SJCRH30 (cell line): ENCODE measurements around the gene IL16. TPM values are rescaled to one million over a fixed set of nuclear protein-coding genes. Genes with fewer than 3 reads are reported as not detected.

ENCODE experiments used
- DNase-seq, 2 experiments: peaks; one replicate each; pipeline ENCODE4 v3.0.0-alpha.2; 2015 to 2020
- H3K27ac ChIP-seq: fragments of 250-450 bp; sonication (Bioruptor Pico); 2 replicates; pipeline ENCODE4 v1.5.1; 2020; ENCODE audit warnings: mild to moderate bottlenecking, moderate library complexity
- H3K27me3 ChIP-seq: fragments of 250-450 bp; sonication (Bioruptor Pico); 2 replicates; pipeline ENCODE4 v1.5.1; 2020; ENCODE audit warnings: mild to moderate bottlenecking, moderate library complexity
- H3K36me3 ChIP-seq: fragments of 250-450 bp; sonication (Bioruptor Pico); 2 replicates; pipeline ENCODE4 v1.5.1; 2020; ENCODE audit warnings: mild to moderate bottlenecking, moderate library complexity
- H3K4me1 ChIP-seq: fragments of 250-450 bp; sonication (Bioruptor Pico); 2 replicates; pipeline ENCODE4 v1.5.1; 2020; ENCODE audit warnings: mild to moderate bottlenecking, moderate library complexity
- H3K4me3 ChIP-seq: fragments of 250-450 bp; sonication (Bioruptor Pico); 2 replicates; pipeline ENCODE4 v1.5.1; 2020; ENCODE audit warnings: mild to moderate bottlenecking, moderate library complexity
- H3K9me3 ChIP-seq: fragments of 250-450 bp; sonication (Bioruptor Pico); replicated peaks from 2 replicates; pipeline ENCODE4 v1.5.1; 2020; ENCODE audit warnings: mild to moderate bottlenecking, moderate library complexity
- total RNA-seq: library from RNA; depleted of rRNA; stranded (reverse); fragments of >200 nt; shearing (Covaris generic); gene quantifications from 2 replicates; pipeline ENCODE4 v1.2.3, GENCODE V29; 2014

Gene IL16
- total RNA-seq, 1 experiment from 2014 or later, result 0.18 TPM

- H3K27ac ChIP-seq, result no peak overlapping the region
- no peak for DNase-seq
Measured at GRCh38 chr15:81278306-81279029, 81.8 kb downstream of the IL16 start.

GRCh38 chr15:81279621-81280485 is 83.2 kb downstream of the IL16 start:
- no peaks in the 10 kb centered on the region for H3K36me3 ChIP-seq
- no peaks in the 10 kb centered on the region; the same call in 1 of the 2 replicates for H3K4me1 ChIP-seq
- no peaks in the 10 kb centered on the region for H3K27me3 ChIP-seq
- H3K4me3 ChIP-seq, result no peak overlapping the region
- no peak overlapping the region for H3K27ac ChIP-seq
- no peaks in the 10 kb centered on the region for H3K9me3 ChIP-seq
- no peak for DNase-seq

More at GRCh38 chr15:81278306-81279029, 81.8 kb downstream of the IL16 start:
- Histone ChIP-seq H3K4me3 (no peak overlapping the region), H3K36me3 (no peaks in the 10 kb centered on the region), H3K4me1 (no peaks in the 10 kb centered on the region; the same call in 1 of the 2 replicates), H3K27me3 (no peaks in the 10 kb centered on the region), H3K9me3 (no peaks in the 10 kb centered on the region)

- Histone ChIP-seq H3K4me3 (no peak overlapping the region), H3K36me3 (no peaks in the 10 kb centered on the region), H3K27ac (no peak overlapping the region), H3K4me1 (no peaks in the 10 kb centered on the region), H3K9me3 (no peaks in the 10 kb centered on the region), H3K27me3 (no peaks in the 10 kb centered on the region)
- no peak for DNase-seq
Measured at GRCh38 chr15:81280696-81281455, 84.2 kb downstream of the IL16 start.

- Histone ChIP-seq H3K27me3 (no peaks in the 10 kb centered on the region), H3K9me3 (no peaks in the 10 kb centered on the region), H3K4me1 (no peaks in the 10 kb centered on the region), H3K27ac (no peak overlapping the region), H3K36me3 (no peaks in the 10 kb centered on the region), H3K4me3 (no peak overlapping the region)
- DNase-seq, result no peak
Measured at GRCh38 chr15:81281456-81281735, 84.7 kb downstream of the IL16 start.

- no peak overlapping the region for H3K27ac ChIP-seq
- no peak overlapping the region for H3K4me3 ChIP-seq
- no peaks in the 10 kb centered on the region for H3K4me1 ChIP-seq
- DNase-seq, result no peak
- H3K27me3 ChIP-seq, result no peaks in the 10 kb centered on the region
- H3K36me3 ChIP-seq, result no peaks in the 10 kb centered on the region
- H3K9me3 ChIP-seq, result no peaks in the 10 kb centered on the region
Measured at GRCh38 chr15:81281766-81282605, 85.3 kb downstream of the IL16 start.

- no peaks in the 10 kb centered on the region for H3K4me1 ChIP-seq
- DNase-seq, result no peak
Measured at GRCh38 chr15:81282606-81282895, 85.9 kb downstream of the IL16 start.

GRCh38 chr15:81282911-81283310 is 86.2 kb downstream of the IL16 start:
- H3K27me3 ChIP-seq, result no peaks in the 10 kb centered on the region
- no peaks in the 10 kb centered on the region for H3K9me3 ChIP-seq
- no peak overlapping the region for H3K4me3 ChIP-seq
- no peak for DNase-seq
- H3K36me3 ChIP-seq, result no peaks in the 10 kb centered on the region
- H3K27ac ChIP-seq, result no peak overlapping the region
- no peaks in the 10 kb centered on the region for H3K4me1 ChIP-seq

More at GRCh38 chr15:81282606-81282895, 85.9 kb downstream of the IL16 start:
- no peaks in the 10 kb centered on the region for H3K9me3 ChIP-seq
- H3K27me3 ChIP-seq, result no peaks in the 10 kb centered on the region
- no peak overlapping the region for H3K4me3 ChIP-seq
- H3K36me3 ChIP-seq, result no peaks in the 10 kb centered on the region
- H3K27ac ChIP-seq, result no peak overlapping the region

- no peak for DNase-seq
- H3K4me3 ChIP-seq, result no peak overlapping the region
Measured at GRCh38 chr15:81284256-81285031, 87.8 kb downstream of the IL16 start.

GRCh38 chr15:81285461-81285860 is 88.8 kb downstream of the IL16 start:
- H3K27ac ChIP-seq, result no peak overlapping the region
- H3K27me3 ChIP-seq, result no peaks in the 10 kb centered on the region
- DNase-seq, result no peak
- H3K9me3 ChIP-seq, result no peaks in the 10 kb centered on the region
- H3K36me3 ChIP-seq, result no peaks in the 10 kb centered on the region
- H3K4me3 ChIP-seq, result no peak overlapping the region
- H3K4me1 ChIP-seq, result no peaks in the 10 kb centered on the region

More at GRCh38 chr15:81284256-81285031, 87.8 kb downstream of the IL16 start:
- no peaks in the 10 kb centered on the region for H3K9me3 ChIP-seq
- no peaks in the 10 kb centered on the region for H3K36me3 ChIP-seq
- no peaks in the 10 kb centered on the region for H3K4me1 ChIP-seq
- no peak overlapping the region for H3K27ac ChIP-seq
- no peaks in the 10 kb centered on the region for H3K27me3 ChIP-seq

- H3K9me3 ChIP-seq, result no peaks in the 10 kb centered on the region
- H3K36me3 ChIP-seq, result no peaks in the 10 kb centered on the region
- no peaks in the 10 kb centered on the region for H3K4me1 ChIP-seq
- H3K27me3 ChIP-seq, result no peaks in the 10 kb centered on the region
- H3K4me3 ChIP-seq, result no peak overlapping the region
- no peak overlapping the region for H3K27ac ChIP-seq
- DNase-seq, result no peak
Measured at GRCh38 chr15:81286621-81287121, 90.0 kb downstream of the IL16 start.

- no peak for DNase-seq
- Histone ChIP-seq H3K4me3 (no peak overlapping the region), H3K36me3 (no peaks in the 10 kb centered on the region), H3K27me3 (peaks cover 1% of the 10 kb centered on the region; the same call in 1 of the 2 replicates), H3K27ac (no peak overlapping the region), H3K9me3 (no peaks in the 10 kb centered on the region), H3K4me1 (no peaks in the 10 kb centered on the region)
Measured at GRCh38 chr15:81288040-81288439, 91.4 kb downstream of the IL16 start.

GRCh38 chr15:81288616-81289015 is 91.9 kb downstream of the IL16 start:
- Histone ChIP-seq H3K9me3 (no peaks in the 10 kb centered on the region), H3K36me3 (no peaks in the 10 kb centered on the region), H3K27me3 (peaks cover 5% of the 10 kb centered on the region; the same call in 1 of the 2 replicates), H3K4me3 (no peak overlapping the region), H3K4me1 (no peaks in the 10 kb centered on the region), H3K27ac (no peak overlapping the region)
- DNase-seq, result no peak

- H3K36me3 ChIP-seq, result no peaks in the 10 kb centered on the region
- H3K27me3 ChIP-seq, result peaks cover 5% of the 10 kb centered on the region; the same call in 1 of the 2 replicates
- DNase-seq, result no peak
- H3K4me3 ChIP-seq, result no peak overlapping the region
- no peak overlapping the region for H3K27ac ChIP-seq
- peaks cover 3% of the 10 kb centered on the region; the same call in 1 of the 2 replicates for H3K4me1 ChIP-seq
- H3K9me3 ChIP-seq, result no peaks in the 10 kb centered on the region
Measured at GRCh38 chr15:81289910-81290309, 93.2 kb downstream of the IL16 start.
